Measurements from ENCODE around the gene IQSEC2.

Gene IQSEC2

GRCh38 chrX:53281321-53281822 lies at the start of gene IQSEC2:
Gene IQSEC2 (minus strand): TSS chrX:53281584.
- peak; percentile 82 for DNase-seq

- no peak for DNase-seq
These were observed 48.9 kb upstream of the IQSEC2 start for GRCh38 chrX:53330331-53330730.

- DNase-seq: no peak
These were observed 43.4 kb upstream of the IQSEC2 start for GRCh38 chrX:53324803-53325202.

GRCh38 chrX:53324085-53324484 lies 42.7 kb upstream of the IQSEC2 start:
- no peak for DNase-seq

GRCh38 chrX:53323196-53323595 lies 41.8 kb upstream of the IQSEC2 start:
- DNase-seq: no peak

GRCh38 chrX:53321943-53322497 lies 40.6 kb upstream of the IQSEC2 start:
- DNase-seq: no peak

- DNase-seq: no peak
These were observed 40.0 kb upstream of the IQSEC2 start for GRCh38 chrX:53321230-53321942.

- no peak for DNase-seq
These were observed 39.3 kb upstream of the IQSEC2 start for GRCh38 chrX:53320543-53321229.

GRCh38 chrX:53319614-53320542 lies 38.5 kb upstream of the IQSEC2 start:
- peak; percentile 2 for DNase-seq

- DNase-seq: no peak
These were observed 37.5 kb upstream of the IQSEC2 start for GRCh38 chrX:53318766-53319353.

- DNase-seq: peak; percentile 32
These were observed 36.1 kb upstream of the IQSEC2 start for GRCh38 chrX:53317365-53318069.

GRCh38 chrX:53316860-53317237 lies 35.5 kb upstream of the IQSEC2 start:
- DNase-seq: no peak

- DNase-seq: no peak
These were observed 34.9 kb upstream of the IQSEC2 start for GRCh38 chrX:53316111-53316859.

- DNase-seq: no peak
These were observed 32.3 kb upstream of the IQSEC2 start for GRCh38 chrX:53313728-53314105.

- peak; percentile 57 for DNase-seq
These were observed 31.8 kb upstream of the IQSEC2 start for GRCh38 chrX:53312946-53313727.

- no peak for DNase-seq
These were observed 28.5 kb upstream of the IQSEC2 start for GRCh38 chrX:53309837-53310236.

- no peak for DNase-seq
These were observed 27.5 kb upstream of the IQSEC2 start for GRCh38 chrX:53308836-53309235.

- DNase-seq: no peak
These were observed 24.9 kb upstream of the IQSEC2 start for GRCh38 chrX:53305996-53306937.
